Activated naive CD8-positive, alpha-beta T cell treated with anti-CD3 and anti-CD28 coated beads for 36 hours (primary cell): Measurements from ENCODE around the gene DEPDC7. TPM values are rescaled to one million over a fixed set of nuclear protein-coding genes. Genes with fewer than 3 reads are reported as not detected.
"Not testable (repeated sequence)": the region's sequence is repeated elsewhere in the genome, so short reads cannot be mapped to it uniquely, and the experiment has no call there.

Experiments
- DNase-seq: peaks from one replicate; pipeline ENCODE4 v3.0.0; 2021
- H3K27ac Mint-ChIP-seq: one replicate; pipeline ENCODE4 v1.8.0; 2022; ENCODE audit warnings: mild to moderate bottlenecking, moderate library complexity, mixed read lengths
- H3K27me3 Mint-ChIP-seq: one replicate; pipeline ENCODE4 v1.8.0; 2022; ENCODE audit warnings: mild to moderate bottlenecking, mixed read lengths
- H3K36me3 Mint-ChIP-seq: one replicate; pipeline ENCODE4 v1.8.0; 2021; ENCODE audit warnings: mild to moderate bottlenecking, mixed read lengths
- H3K4me1 Mint-ChIP-seq: one replicate; pipeline ENCODE4 v1.8.0; 2021; ENCODE audit warnings: mixed read lengths
- H3K4me3 Mint-ChIP-seq: one replicate; pipeline ENCODE4 v1.8.0; 2022; ENCODE audit warnings: mild to moderate bottlenecking, moderate library complexity, mixed read lengths
- H3K9me3 Mint-ChIP-seq: one replicate; pipeline ENCODE4 v1.8.0; 2022; ENCODE audit warnings: mixed read lengths
- total RNA-seq, 2 experiments: library from RNA; stranded (reverse); gene quantifications; one replicate each; pipeline ENCODE4 v1.2.3, GENCODE V29; 2021

Gene DEPDC7
- total RNA-seq, 2 experiments from 2014 or later = 3.4 TPM

DNA sequence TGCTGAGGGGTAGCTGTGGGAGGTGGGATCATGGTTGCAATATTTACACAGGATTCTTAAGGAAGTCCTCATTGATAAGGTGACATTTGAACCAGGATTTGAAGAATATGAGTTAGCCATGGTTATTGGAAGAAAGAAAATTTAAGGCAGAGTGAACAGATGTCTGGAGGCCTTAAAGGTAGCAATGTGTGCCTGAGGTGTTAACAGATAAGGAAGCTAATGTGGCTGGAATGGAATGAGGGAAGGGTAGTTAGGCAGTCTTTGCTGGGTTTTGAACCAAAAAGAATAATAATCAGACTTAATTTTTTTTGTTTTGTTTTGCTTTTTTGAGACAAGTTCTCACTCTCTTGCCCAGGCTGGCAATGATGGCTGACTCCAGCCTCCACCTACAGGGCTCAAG lies 9.7 kb upstream of the DEPDC7 start:
- no peaks in the 10 kb centered on the region for H3K27me3 Mint-ChIP-seq
- peaks cover 28% of the 10 kb centered on the region for H3K4me1 Mint-ChIP-seq

DNA sequence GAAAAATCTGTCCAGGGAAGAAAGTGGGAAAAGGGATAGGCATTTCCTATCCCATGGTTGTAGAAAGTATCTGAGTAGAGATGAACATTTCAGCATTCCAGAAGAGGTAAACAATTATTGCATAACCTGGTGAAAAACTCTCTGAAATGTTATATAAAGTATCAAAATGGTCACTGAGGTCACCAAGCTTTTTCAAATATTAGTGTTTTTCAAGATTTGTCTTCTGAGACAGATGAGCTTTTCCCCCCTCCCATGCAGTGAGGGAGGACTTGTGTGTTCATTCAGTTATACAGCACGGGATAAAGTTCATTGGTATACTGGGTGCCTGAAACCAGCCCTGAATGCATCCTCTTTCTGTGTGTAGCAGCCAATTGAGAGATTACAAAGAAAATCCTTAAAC lies 1.9 kb upstream of the DEPDC7 start:
- Mint-ChIP-seq H3K27me3 (peaks cover 10% of the 10 kb centered on the region), H3K27ac (no peak overlapping the region), H3K36me3 (no peaks in the 10 kb centered on the region), H3K4me3 (no peak overlapping the region), H3K9me3 (no peaks in the 10 kb centered on the region), H3K4me1 (peaks cover 38% of the 10 kb centered on the region)
- no peak for DNase-seq

More for the DNA sequence above, 9.7 kb upstream of the DEPDC7 start:
- no peaks in the 10 kb centered on the region for H3K9me3 Mint-ChIP-seq
- no peaks in the 10 kb centered on the region for H3K36me3 Mint-ChIP-seq
- DNase-seq = no peak
- H3K4me3 Mint-ChIP-seq = no peak overlapping the region
- no peak overlapping the region for H3K27ac Mint-ChIP-seq

DNA sequence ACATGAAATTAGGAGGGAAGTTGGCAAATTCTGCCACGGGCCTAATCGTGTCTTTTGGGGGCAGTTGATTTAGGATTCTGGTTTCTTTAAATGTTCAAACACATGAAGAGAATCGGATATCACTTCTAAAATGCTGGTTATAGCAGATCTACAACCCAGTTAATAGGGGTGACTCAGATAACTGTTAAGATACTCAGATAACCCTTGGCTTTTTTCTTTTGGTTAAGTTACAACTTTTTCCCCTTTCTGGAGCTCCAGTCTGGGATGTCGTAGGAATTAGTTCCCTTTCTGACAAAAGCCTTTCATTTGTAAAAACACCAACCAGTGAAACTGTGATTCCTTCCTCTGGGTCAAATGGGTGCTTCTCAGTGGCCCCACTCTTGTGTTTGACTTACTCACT lies 976 bp downstream of the DEPDC7 start:
- no peaks in the 10 kb centered on the region for H3K36me3 Mint-ChIP-seq
- no peaks in the 10 kb centered on the region for H3K9me3 Mint-ChIP-seq
- peak overlapping the region; percentile 4 for H3K27ac Mint-ChIP-seq
- peaks cover 10% of the 10 kb centered on the region for H3K27me3 Mint-ChIP-seq
- H3K4me3 Mint-ChIP-seq = peak overlapping the region; percentile 71
- no peak for DNase-seq
- H3K4me1 Mint-ChIP-seq = peaks cover 35% of the 10 kb centered on the region

DNA sequence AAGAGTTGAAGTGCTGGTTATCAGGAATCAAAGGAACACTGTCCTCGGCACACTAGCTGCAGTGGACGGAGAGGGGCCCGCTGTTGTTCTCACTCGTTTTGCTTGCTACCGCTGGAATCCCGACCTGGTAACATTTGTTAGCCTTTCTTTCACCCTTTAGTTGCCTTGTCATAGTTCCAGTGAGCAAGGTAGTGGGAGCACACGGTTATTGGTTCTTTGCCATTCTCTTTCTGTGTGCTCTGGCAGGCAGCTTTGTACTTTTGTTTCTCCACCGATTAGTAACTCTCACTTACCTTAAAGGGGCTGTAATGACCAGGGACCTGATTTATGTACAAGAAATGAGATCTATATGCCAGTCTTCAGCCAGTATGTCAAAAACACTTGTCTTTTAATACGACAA lies 1.8 kb downstream of the DEPDC7 start:
- H3K27me3 Mint-ChIP-seq = peaks cover 10% of the 10 kb centered on the region
- peaks cover 37% of the 10 kb centered on the region for H3K4me1 Mint-ChIP-seq
- no peak overlapping the region for H3K27ac Mint-ChIP-seq
- H3K4me3 Mint-ChIP-seq = no peak overlapping the region
- H3K36me3 Mint-ChIP-seq = no peaks in the 10 kb centered on the region
- H3K9me3 Mint-ChIP-seq = no peaks in the 10 kb centered on the region
- no peak for DNase-seq

DNA sequence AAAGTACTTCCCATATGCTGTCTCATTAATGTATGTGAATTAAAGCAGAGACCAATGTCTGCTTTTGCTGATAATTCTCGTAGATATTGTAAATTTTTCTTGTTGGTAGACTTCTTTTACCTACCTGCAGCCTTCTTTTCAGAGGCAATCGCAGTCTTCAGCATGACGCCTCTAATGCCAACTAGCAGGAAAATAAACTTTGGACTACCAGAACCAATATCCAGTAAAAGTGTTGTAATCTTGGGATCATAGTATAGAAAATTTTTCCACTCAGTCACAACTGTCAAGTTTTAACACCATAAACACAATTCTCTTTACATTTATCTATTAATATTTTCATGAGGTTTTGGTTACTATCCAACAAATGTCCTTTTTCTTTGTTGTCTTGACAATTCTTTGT lies 2.3 kb downstream of the DEPDC7 start:
- Mint-ChIP-seq H3K4me1 (peaks cover 33% of the 10 kb centered on the region), H3K27me3 (peaks cover 10% of the 10 kb centered on the region), H3K36me3 (no peaks in the 10 kb centered on the region), H3K27ac (no peak overlapping the region), H3K4me3 (no peak overlapping the region), H3K9me3 (no peaks in the 10 kb centered on the region)
- no peak for DNase-seq

DNA sequence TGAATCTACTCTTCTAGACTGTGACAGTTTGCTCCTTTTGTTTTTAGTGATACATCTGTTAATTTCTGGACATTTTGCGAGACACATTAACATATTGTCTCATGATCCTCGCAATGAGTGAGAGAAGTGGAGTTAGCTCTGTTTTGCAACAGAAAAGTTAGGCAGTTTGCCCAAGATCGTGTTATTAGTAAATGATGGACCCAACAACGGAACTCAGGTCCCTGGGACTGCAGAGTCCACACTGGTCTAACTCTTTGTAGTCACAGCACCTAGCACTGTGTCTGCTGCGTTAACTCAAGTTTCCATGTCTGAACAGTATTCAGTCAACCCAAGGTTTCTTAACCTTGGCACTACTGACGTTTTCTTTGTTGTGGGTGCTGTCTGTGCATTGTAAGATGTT lies 3.2 kb downstream of the DEPDC7 start:
- Mint-ChIP-seq H3K27me3 (peaks cover 10% of the 10 kb centered on the region), H3K4me3 (no peak overlapping the region), H3K4me1 (peaks cover 33% of the 10 kb centered on the region), H3K27ac (no peak overlapping the region), H3K36me3 (no peaks in the 10 kb centered on the region), H3K9me3 (no peaks in the 10 kb centered on the region)
- DNase-seq = no peak

DNA sequence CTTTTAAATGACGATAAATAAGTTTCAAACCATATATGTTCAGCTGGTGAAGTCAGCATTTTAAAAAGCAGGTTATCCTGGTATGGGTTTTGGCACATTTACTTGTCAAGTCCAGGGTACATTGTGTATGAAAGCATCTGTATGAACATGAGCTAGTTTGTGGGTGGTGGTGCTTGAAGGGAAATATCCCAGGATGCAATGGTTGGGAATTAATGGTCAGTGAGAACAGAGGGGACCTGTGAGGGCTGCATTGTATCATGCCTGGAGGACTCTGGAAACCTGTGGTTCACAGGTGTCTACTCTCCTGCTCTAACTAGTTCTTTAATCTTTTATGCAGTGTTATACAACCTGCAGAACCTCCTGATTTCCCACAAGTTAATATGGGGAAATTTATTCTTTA lies 5.8 kb downstream of the DEPDC7 start:
- Mint-ChIP-seq H3K4me3 (no peak overlapping the region), H3K27me3 (peaks cover 10% of the 10 kb centered on the region), H3K9me3 (no peaks in the 10 kb centered on the region), H3K4me1 (peaks cover 30% of the 10 kb centered on the region), H3K36me3 (no peaks in the 10 kb centered on the region), H3K27ac (no peak overlapping the region)
- DNase-seq = no peak

DNA sequence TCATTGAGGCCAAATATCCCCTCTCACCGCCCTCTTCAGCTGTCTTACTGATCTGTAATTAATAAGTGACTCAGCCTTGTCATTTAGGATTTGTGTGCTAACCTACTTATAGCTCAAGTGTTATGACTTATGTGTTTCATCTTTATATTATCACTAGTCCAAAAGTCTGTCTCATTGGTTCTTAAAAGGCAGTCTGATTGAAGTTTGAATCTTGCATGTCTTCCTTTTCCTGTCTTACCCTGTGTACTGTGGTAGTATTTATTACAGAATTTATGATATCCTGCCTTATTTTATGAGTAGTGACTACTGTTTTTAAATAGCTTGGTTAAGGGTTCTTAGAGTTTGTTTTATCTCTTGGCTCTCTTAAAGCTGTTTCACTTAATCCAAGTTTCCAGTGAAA lies 6.3 kb downstream of the DEPDC7 start:
- H3K27me3 Mint-ChIP-seq = peaks cover 8% of the 10 kb centered on the region
- no peak overlapping the region for H3K4me3 Mint-ChIP-seq
- no peak for DNase-seq
- no peaks in the 10 kb centered on the region for H3K9me3 Mint-ChIP-seq
- peaks cover 26% of the 10 kb centered on the region for H3K4me1 Mint-ChIP-seq
- no peaks in the 10 kb centered on the region for H3K36me3 Mint-ChIP-seq
- no peak overlapping the region for H3K27ac Mint-ChIP-seq

DNA sequence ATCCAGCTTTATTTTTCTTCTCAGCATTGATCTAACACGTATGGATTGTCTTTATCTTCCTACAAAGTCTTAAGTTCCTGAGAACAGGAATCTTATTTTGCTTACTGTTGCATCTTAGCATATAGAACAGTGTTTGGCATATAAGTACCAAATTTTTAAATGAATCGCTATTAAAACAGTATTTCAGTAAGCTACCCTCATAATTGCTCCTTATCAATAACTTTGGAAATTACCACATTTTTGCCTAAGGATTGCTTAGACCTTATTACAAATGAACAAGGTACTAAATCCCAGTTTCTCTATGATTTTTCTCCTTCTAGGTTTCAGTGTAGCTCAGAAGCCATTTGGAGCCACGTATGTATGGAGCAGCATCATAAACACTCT lies 9.7 kb downstream of the DEPDC7 start:
- no peak overlapping the region for H3K27ac Mint-ChIP-seq
- H3K27me3 Mint-ChIP-seq = no peaks in the 10 kb centered on the region
- peaks cover 16% of the 10 kb centered on the region for H3K4me1 Mint-ChIP-seq
- no peak overlapping the region for H3K4me3 Mint-ChIP-seq
- H3K9me3 Mint-ChIP-seq = no peaks in the 10 kb centered on the region
- no peaks in the 10 kb centered on the region for H3K36me3 Mint-ChIP-seq
- no peak for DNase-seq

DNA sequence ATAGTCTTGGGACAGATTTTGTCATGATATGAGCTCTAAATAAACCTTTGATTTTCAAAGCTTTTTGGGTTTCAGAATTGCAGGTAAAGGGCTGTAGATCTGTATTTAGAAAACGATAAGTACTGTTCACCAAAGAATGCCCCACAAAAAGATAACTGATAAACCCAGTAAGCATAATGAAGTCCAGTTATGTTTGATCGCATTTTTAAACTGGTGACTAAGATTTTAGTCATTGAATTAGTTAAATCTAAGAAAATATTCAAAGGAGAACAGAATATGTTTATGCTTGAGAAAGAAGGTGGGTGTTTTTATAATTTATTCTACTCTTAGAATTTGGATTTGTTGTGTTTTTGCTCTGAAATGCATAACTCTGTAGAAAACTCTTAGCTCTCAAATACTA lies 11.6 kb downstream of the DEPDC7 start:
- no peak overlapping the region for H3K4me3 Mint-ChIP-seq
- H3K27me3 Mint-ChIP-seq = no peaks in the 10 kb centered on the region
- no peaks in the 10 kb centered on the region for H3K36me3 Mint-ChIP-seq
- no peak for DNase-seq
- H3K4me1 Mint-ChIP-seq = peaks cover 4% of the 10 kb centered on the region
- H3K27ac Mint-ChIP-seq = no peak overlapping the region
- no peaks in the 10 kb centered on the region for H3K9me3 Mint-ChIP-seq

DNA sequence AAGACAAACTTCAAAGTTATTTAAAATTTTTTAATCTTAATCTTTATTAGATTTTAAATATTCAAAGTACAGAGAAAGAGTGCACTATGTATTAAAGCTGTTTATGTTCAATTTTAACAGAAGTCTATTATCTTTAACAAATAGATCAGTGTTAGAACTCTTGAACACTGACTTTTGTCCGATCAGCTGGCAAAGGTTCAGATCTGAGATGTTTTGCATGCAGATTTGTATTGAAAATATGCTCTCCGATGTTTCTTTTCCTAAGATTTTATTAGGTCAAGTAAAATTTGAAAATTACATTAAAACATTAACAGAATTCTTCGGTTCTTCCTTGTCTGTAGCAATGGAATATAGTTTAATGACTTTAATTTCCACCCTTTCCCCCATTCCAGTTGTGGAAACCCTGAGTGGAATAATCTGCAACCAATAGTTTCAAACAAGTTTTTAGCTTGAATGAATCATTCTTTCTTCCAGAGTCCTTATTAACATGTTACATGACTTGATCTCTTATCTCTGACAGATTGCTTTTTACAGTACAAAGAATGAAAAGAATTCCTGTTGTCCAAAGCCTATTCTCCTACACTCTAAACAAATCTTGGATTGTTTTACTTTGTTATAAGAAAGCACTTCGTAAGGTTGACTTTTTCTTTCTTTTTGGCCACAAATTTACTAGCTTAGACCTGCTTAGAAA lies 12.3 kb downstream of the DEPDC7 start:
- no peaks in the 10 kb centered on the region for H3K36me3 Mint-ChIP-seq
- DNase-seq = no peak
- peaks cover 3% of the 10 kb centered on the region for H3K4me1 Mint-ChIP-seq
- H3K4me3 Mint-ChIP-seq = no peak overlapping the region
- H3K9me3 Mint-ChIP-seq = no peaks in the 10 kb centered on the region
- H3K27me3 Mint-ChIP-seq = no peaks in the 10 kb centered on the region
- H3K27ac Mint-ChIP-seq = no peak overlapping the region

DNA sequence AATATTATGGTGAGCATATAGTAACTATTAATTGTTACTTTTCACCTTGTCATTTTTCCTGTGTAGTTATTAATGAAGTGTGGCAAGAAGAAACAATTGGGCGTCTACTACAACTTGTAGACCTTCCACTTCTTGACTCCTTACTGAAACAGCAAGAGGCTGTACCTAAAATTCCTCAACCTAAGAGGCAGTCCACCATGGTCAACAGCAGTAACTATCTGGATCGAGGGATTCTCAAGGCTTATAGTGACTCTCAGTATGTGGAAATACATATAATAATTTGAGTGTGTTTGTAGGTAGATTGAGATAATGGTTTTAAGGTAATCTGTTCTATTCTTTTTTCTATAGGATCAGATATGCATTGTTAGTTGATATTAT lies 12.8 kb downstream of the DEPDC7 start:
- Mint-ChIP-seq H3K27ac (no peak overlapping the region), H3K4me1 (peaks cover 3% of the 10 kb centered on the region), H3K4me3 (no peak overlapping the region), H3K9me3 (no peaks in the 10 kb centered on the region), H3K36me3 (no peaks in the 10 kb centered on the region), H3K27me3 (no peaks in the 10 kb centered on the region)
- DNase-seq = no peak

DNA sequence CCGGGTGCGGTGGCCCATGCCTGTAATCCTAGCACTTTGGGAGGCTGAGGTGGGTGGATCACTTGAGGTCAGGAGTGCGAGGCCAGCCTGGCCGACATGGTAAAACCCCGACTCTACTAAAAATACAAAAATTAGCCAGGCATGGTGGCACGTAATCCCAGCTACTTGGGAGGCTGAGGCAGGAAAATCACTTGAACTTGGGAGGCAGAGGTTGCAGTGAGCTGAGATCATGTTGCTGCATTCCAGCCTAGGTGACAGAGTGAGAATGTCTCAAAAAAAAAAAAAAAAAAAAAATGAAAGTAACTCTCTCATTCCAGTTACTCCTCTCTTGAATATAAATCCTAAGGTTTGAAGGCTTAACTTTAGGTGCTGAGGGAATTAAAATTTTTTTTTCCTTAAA lies 13.5 kb downstream of the DEPDC7 start:
- not testable (repeated sequence) for H3K27ac Mint-ChIP-seq, H3K4me1 Mint-ChIP-seq, H3K9me3 Mint-ChIP-seq, DNase-seq, H3K36me3 Mint-ChIP-seq, H3K4me3 Mint-ChIP-seq, H3K27me3 Mint-ChIP-seq

DNA sequence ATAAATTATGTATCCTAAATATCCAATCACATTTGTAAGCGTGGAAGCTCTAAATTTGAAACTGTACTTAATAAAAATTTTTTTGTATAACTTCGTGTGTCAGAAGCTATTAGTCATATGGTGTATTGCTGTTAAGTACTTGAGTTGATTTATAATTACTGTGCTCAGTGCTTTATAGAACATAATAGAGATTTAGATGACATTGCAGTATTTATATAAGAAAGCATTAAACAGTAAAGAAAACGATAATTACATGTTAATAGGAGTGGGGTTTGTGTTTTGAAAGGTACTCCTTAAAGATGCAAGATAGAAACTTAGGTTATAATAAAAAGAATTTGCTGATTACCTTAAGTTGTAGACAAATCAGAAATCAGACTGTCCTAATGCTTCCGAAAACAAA lies 17.8 kb downstream of the DEPDC7 start:
- Mint-ChIP-seq H3K4me3 (no peak overlapping the region), H3K27me3 (no peaks in the 10 kb centered on the region), H3K27ac (no peak overlapping the region)

DNA sequence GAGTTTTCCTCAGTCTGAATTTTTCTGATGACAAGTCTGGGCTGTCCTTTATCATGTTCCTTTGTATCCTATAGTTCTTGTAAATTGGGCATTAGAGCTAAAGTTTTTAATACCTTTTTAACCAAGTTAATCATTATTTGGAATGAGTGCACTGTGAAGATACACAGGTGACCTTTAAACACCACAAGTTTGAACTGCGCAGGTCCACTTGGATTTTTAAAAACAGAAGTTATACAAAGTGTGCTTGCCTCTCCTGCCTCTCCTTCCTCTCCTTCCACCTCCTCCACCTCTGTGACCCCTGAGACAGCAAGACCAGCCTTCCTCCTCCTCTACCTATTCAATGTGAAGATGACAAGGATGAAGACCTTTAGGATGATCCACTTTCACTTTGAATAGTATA lies 19.3 kb downstream of the DEPDC7 start:
- peaks cover 4% of the 10 kb centered on the region for H3K36me3 Mint-ChIP-seq
- no peak for DNase-seq
- H3K9me3 Mint-ChIP-seq = no peaks in the 10 kb centered on the region
- H3K27me3 Mint-ChIP-seq = no peaks in the 10 kb centered on the region
- no peak overlapping the region for H3K4me3 Mint-ChIP-seq
- H3K27ac Mint-ChIP-seq = no peak overlapping the region
- peaks cover 9% of the 10 kb centered on the region for H3K4me1 Mint-ChIP-seq

More for the DNA sequence above, 17.8 kb downstream of the DEPDC7 start:
- DNase-seq = no peak
- no peaks in the 10 kb centered on the region for H3K9me3 Mint-ChIP-seq
- H3K36me3 Mint-ChIP-seq = peaks cover 1% of the 10 kb centered on the region
- peaks cover 6% of the 10 kb centered on the region for H3K4me1 Mint-ChIP-seq

DNA sequence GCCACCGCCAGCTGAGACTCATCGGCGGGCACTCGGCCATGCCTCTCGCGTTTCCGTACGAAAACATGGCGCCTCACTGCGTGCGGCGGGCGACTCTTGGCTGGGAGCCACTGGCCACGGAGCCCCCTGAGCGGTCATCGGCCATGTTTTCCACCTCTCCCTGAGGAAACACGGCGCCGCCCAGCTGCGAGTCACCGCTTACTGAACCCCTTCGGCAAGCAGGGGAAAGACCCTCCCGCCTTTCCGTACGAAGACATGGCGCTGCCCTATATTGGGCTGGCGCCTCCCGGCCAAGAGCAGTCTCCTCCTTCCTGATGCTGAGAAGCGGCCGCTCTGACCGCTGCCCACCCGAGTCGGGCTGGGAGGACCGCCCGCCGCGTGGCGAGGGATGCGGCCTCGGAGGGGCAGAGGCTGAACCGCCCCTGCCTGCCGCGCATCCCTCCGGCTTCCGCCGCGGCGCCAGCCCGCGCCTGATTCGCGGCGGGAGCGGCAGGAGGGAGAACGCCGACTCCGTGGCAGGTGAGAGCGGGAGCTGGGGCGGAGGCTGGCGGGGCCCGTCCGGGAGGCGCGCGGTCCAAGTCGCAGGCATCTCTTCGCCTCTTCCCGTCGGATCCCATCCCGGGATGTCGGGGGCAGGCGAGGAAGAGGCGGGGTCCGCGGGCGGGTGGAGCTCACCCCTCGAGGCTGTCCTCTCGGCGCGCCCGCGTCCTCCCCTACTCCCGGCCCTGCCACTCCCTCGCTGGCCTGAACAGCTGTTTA lies 23.8 kb downstream of the DEPDC7 start, which contains the start of gene TCP11L1:
TSS of gene TCP11L1 (plus strand) at position 299 of the 759 bp plus-strand sequence. CDS start 4,202 bp downstream, outside the sequence.
- DNase-seq = peak; percentile 84
- Mint-ChIP-seq H3K4me1 (peaks cover 31% of the 10 kb centered on the region), H3K4me3 (peak within 1 kb of the TSS; percentile 87), H3K36me3 (peaks cover 4% of the 10 kb centered on the region), H3K27ac (peak within 1 kb of the TSS; percentile 95), H3K9me3 (no peaks in the 10 kb centered on the region), H3K27me3 (no peaks in the 10 kb centered on the region)
